GM19351 (cell line): ENCODE results near the gene MYL10.
"Not testable (repeated sequence)": the region's sequence is repeated elsewhere in the genome, so short reads cannot be mapped to it uniquely, and the experiment has no call there.

ENCODE experiments used
- ATAC-seq: cut with Tn5 transposase; IDR thresholded peaks from one replicate; pipeline ENCODE4 v1.9.1; 2021; ENCODE audit warnings: mild to moderate bottlenecking, moderate library complexity; ENCODE audit not compliant: unreplicated experiment

The MYL10 gene

DNA sequence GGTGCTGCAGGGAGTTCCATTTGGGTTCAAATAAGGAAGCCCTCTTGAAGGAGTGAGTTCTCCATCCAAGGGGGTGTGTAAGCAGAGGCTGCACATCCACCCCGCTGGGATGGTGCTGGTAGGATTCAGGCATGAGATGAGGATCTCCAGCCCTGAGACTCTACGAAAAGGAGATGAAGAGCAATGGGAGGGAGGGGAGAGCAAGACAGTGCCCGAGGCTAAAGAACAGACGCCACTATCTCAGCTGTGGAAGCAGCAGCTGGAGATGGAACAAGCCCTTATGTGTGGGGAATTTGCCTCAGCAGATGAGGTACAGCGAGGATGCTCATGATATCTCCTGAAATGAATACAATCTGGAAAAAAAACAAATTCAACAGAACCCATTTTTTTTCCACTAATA is 28.1 kb upstream of the MYL10 start:
- no peak for ATAC-seq

DNA sequence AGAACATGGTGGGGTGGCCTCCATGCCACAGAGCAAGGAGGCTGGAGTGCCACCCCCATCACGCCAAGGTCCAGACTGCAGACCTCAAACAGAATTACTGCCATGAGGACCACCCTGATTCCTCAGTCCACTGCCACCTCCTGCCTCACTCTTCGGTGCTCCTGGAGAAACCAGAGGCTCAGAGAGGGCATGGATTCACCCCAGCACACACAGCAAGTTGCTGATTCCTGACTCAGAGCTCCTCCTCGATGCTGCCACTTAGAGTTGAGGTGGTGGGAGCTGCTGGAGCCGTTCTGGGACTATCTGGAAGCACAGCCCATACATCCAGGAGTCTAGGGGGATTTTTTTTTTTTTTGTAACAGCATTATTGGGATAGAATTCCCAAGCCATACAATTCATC is 22.0 kb upstream of the MYL10 start:
- ATAC-seq: no peak

DNA sequence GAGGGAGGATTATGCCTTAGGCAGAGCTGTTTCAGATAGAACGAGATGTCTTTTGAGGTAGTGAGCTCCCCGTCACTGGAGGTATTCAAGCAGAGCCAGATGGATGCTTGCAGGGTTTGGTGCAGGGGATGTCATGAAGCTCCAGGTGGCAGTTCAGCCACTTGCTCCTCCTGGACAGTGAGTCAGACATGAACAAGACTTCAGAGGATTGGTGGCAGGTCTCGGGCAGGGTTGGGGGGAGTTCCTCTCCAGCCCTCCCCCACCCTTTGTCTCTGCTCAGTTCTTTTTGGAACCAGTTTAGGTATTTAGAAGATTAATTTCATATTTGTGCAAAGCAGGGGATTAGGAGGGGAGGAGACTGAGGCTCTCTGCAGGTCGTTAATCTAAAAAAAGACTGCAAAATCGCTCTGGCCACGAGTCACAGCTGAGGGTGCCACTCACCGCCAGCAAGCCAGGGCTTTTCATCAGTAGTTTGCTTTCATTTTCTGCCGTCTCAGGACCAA is 21.5 kb upstream of the MYL10 start:
- no peak for ATAC-seq

DNA sequence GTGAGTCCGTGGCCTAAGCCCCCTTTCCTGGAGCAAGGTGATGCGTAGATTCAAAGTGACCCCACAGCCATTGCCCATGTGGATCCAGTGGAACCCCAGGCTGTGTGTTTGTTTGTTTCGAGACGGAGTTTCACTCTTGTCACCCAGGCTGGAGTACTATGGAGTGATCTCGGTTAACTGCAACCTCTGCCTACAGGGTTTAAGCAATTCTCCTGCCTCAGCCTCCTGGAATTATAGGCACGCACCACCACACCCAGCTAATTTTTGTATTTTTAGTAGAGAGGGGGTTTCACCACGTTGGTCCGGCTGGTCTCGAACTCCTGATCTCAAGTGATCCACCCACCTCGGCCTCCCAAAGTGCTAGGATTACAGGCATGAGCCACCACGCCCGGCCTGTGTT is 18.8 kb upstream of the MYL10 start:
- not testable (repeated sequence) for ATAC-seq

DNA sequence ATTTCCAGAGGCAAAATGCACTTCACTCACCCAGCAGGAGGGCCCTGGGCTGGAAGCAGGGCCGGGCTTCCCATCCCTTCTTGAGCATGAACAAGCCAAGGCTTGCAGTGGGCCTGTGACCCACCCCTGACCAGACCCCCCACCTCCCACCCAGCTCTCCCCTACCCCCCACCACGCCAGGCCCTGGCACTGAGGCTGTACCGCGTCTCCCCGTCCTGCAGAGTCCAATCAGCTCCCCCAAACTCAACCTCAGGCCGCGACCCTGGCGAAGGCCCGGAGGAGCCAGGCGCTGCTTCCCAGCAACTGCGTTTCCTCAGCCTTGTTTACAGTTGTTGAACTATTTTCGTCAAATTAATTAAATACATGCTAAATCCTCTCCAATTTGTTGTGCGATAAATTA is 16.9 kb upstream of the MYL10 start:
- no peak for ATAC-seq

DNA sequence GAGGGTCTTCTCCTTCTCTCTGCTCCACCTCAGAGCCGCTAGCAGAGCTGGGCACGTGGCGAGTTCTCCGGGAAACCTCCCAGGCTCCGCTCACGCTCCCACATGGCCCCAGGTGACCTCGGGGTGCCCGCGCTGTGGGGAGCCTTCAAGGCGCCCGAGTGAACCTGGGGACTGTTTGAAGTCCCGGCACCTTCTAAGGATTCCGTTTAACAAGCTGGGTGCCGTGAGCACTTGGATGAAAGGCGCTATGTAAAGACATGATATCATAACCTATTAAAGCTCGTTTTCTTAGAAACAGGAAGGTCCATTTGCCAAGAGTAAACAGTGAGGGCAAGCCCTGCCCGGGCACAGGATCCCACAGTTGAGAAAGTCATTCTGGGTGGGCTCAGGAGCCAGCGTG is 15.8 kb upstream of the MYL10 start:
- ATAC-seq: no peak

DNA sequence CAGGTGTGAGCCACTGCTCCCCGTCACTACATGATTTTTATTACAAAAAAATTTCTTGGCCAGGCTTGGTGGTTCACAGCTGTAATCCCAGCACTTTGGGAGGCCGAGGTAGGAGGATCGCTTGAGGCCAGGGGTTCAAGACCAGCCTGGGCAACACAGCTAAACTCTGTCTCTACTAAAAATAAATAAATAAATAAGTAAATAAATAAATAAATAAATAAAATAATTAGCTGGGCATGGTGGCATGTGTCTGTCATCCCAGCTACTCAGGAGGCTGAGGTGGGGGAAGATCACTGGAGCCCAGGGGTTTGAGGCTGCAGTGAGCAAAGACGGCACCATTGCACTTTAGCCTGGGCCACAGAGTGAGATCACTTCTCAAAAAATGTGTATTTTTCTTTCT is 10.0 kb upstream of the MYL10 start:
- ATAC-seq: not testable (repeated sequence)

DNA sequence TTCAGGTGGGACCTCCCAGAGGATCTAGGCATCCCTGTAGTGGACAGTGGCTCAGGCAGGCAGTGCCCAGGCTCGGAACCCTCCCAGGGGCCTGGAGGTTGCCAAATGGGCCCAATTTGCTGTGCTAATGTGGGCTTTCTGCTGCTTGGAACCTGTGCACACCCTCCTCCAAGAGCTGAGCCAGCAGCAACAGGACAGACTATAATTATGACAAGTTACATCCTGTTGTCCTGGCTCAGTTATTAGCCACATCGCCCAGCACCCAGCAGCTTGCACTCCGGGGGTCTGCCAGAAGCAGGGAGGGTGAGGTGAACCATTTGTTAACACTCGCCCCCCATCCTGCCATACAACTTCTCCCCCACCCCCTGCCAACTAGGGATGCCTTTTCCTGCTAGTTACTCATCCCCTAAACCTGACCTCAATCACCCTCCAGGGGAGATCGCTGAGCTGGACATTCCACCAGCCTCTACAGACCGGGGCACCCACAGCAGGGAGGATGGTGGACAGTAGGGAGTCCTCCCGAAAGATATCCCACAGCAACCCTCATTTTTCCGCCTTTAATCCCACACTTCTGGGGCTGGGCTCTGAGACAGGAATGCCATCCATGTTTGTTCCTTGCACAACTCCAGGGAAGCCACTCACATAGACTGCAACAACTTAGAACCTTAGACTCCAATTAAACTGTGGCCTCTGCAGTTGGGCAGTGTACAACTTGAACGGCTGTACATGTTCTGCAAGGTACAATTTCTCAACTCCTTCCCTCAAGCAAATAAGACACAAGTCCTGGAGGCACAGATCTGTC is 7.9 kb upstream of the MYL10 start:
- ATAC-seq: no peak

DNA sequence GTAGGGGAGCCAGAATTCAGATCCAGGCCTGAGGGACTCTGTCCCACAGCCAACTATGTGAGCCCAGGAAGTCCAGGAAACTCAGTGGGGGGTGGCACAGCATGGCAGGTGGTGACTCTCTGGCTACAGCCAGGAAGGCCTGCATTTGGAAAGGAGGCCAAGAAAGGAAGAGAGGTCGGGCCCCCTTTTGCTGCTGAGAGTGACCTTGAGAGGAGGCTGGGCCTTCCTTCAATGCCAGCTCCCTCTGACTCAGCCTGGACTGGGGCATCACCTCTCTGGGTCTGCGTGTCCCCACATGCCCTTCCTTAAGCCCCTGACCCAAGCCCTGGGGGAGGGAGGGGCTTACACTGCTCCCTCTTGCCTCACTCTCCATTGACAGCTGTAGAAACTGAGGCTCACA is 6.4 kb upstream of the MYL10 start:
- no peak for ATAC-seq

DNA sequence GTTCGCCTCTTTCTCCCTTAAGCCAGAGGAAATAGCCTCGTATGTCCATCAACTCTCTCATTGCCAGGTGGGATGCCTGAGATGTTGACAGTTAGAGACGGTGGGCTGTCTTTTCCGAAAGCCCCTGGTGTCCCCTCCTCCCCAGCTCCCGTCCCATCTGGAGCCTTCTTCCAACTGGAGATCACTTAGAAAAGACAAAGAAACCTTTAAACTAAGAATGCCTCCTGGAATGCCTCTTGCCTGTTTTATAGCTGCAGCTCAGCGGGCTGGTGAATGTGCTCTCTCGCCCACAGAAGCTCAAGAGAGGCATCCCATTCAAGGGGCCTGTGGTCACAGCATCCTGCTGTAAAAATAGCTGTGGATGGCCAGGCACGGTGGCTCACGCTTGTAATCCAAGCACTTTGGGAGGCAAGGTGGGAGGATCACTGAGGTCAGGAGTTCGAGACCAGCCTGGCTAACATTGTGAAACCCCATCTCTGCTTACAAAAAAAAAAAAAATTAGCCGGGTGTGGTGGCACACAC is 5.2 kb upstream of the MYL10 start:
- ATAC-seq: no peak

DNA sequence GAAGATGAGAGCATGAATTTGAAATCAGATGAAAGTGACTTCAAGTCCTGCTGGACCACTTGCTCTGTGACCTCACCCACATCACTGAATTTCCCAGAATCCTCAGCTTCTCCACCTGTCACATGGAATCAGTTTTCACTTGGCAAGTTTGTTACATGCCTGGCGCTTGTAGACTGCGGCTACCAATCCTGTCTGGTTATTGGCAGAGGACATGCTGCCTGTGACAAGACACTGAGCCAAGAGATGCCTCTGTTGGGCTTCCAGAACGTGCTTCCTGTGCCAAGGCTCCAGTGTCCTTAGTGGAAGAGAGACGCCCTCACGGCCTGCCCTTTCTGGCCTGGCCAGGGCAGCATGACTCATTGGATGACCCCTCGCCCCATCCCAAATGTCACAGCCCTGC is 4.4 kb upstream of the MYL10 start:
- no peak for ATAC-seq

DNA sequence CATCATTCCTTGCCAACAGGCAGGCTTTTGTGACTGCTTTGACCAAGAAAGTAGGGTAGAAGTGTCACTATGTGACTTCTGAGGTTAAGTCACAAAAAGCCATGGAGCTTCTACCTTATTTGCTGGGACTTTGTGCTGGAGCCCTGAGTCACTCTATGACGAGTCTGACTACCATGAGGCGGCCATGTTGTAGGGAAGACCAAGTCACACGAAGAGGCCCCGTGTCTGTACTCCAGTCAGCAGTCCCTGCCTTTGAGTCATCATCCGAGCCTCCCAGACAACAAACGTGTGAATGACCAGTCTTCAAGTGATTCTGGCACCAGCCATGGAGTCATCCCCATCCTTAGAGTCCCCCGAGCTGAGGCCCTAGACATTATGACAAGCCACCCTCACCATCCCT is 3.5 kb upstream of the MYL10 start:
- no peak for ATAC-seq

DNA sequence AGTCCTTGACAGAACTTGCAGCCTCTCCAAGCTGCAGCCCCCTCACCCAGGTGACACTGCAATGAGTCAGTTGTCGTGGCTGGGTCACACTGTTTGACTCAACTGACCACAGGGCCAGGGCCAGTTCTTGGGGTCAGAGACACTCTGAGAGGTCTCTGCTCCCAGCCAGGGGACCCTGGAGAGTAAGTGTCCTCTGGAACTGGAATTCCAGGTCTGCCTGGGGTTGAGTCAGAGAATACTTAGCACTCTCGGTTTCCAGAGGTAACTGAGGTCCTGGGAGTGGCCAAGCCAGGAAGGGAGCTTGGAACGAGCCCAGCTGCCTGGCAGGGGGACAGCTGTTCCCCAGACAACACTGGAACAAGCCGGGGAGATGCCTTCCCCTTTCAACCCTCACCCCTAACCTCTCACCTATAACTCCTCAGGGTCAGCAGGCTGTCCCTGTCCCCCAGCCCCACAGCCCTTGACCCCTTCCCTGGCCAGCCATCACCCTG is 2.2 kb upstream of the MYL10 start:
- no peak for ATAC-seq

DNA sequence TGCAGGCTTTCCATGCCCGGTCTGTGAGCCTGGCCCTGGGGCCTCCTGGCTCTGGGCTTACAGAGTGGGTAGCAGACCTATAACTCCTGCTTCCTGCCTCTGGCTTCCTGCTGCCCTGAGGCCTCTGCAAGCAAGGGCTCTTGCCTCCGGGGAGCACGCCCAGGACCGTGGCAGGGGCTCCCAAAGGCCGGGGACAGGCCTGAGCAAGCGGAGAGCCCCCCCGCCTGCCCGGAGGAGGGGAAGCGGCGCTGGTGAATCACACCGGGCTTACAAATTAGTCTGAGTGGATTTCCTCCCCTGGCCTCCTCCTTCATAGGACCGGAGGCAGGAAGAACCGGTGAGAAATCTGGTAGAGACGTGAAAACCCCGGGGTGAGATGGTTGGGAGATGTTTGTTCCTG is 1.5 kb upstream of the MYL10 start:
- ATAC-seq: no peak

DNA sequence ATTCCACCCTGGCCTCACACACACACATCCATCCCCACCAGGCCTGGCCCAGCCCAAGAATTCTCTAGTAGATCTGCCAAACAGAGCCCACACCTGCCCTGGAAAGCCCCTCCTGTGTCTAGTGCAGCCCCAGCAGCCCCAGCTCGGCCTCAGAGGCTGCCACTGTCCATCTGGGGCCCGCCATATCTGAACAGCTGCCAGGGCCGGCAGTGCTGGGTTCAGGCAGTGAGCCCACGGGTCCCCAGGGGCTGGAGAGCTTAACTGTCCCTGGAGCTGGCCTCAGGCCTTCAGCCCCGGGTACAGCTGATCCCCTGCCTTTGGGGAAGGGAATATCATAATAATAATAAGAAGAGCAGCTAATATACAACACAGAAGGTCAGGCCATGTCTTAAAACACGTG is 574 bp downstream of the MYL10 start:
- ATAC-seq: no peak

DNA sequence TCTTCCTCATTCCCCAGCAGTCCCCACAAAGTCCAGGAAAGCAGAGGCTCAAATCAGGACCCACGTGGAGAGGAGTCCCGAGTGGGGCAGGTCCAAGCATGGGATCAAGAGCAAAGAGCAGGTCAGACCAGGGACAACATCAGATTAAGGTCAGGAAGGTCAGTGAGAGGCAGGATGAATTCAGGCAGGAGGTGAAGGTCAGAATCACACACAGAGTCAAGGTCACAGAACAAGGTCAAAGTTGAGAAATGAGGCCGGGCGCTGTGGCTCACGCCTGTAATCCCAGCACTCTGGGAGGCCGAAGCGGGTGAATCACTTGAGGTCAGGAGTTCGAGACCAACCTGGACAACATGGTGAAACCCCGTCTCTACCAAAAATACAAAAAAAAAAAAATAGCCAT is 2.3 kb downstream of the MYL10 start:
- no peak for ATAC-seq

DNA sequence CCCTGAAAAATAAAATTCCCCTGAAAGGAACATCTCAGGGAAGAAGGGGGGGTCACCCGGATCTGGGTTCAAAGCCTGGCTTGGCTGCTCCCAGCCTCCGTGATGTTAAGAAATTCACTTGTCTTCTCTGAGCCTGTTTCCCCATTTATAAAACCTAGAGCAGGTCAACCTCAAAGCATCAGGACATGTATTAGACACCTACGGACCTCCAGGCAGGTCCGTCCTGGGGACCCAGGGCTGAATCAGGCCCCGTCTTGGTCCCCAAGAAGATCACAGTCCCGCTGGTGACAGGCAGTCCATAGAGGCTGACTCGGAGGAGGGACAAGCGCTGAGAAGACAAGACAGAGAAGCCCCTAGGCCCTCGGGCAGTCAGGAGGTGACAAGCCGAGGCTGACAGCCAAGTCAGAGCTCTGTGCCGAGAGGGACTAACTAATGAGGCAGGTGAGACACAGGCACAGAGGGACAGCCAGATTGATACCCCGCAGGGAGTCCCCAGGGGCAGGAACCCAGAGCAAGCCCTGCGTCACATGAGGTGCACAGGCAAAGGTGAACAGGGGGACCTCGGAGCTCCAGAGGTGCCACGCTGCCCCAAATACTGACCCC is 2.9 kb downstream of the MYL10 start:
- ATAC-seq: no peak

DNA sequence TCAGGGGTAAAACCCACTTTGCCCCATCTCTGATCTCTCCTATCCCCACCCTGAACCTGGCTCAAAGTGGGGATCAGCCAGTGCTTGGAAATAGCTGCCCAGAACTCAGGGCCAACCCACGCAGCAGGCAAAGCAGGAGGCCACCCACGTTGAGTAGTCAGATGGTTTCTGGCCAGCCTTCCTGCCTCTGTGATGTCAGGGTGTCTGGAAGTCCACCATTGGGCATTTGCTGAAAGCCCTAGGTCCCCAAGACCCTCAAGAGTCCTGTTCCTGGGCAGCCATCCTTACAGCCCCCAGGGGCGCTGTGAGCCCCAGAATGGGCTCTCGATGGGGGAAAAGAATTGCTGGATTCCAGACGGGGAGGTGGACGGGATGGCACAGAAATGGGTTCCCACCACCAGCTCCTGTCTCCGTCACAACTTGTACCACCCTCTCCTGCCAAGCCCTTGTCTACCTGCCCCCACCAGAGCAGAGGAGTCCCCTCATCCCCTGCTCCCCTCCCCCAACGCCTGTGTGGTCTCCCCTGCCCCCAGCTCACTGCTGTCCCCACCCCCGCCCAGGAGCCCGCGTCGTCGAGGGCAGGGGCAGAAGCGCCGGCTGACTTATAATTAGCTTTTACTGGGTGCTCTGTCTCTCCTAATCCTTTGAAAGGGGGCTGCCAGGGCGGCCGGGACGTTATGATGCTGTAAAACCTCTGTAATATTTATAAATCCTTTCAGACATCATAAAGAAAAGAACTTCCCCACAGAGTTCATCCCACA is 3.9 kb downstream of the MYL10 start:
- ATAC-seq: no peak

DNA sequence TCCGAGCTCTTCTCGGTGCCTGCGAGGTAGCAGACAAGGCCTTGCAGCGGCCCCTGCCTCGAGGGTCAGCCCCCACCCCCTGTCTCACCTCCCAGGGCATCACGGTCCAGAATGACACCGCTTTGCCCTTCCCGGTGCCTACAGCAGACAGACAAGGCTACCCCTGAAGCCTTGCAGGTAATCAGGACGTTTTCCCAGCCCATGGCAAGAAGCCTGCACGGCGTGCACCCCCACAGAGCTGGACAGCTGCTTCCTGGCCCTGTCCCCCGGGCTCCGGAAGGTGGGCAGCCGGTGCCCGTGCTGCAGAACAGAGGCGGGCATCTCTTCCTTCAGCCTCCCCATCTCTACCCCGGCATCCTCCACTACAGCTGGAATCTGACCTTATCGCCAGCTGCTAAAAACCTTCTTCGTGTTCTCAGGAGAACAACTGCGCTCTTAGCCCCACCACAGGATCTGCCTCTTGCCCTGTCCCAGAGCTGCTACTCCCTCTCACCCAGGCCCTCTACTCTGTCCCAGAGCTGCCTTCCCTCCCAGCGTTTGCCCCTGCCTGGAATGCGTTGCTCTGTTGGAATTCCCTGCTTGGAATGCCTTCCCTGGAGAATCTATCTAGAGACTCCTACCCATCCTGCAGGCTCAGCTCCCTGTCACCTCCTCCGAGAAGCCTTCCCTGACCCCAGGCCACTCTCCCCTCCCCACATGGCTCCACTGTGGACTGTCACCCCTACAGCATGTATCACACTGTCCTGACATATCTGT is 4.7 kb downstream of the MYL10 start:
- ATAC-seq: no peak

DNA sequence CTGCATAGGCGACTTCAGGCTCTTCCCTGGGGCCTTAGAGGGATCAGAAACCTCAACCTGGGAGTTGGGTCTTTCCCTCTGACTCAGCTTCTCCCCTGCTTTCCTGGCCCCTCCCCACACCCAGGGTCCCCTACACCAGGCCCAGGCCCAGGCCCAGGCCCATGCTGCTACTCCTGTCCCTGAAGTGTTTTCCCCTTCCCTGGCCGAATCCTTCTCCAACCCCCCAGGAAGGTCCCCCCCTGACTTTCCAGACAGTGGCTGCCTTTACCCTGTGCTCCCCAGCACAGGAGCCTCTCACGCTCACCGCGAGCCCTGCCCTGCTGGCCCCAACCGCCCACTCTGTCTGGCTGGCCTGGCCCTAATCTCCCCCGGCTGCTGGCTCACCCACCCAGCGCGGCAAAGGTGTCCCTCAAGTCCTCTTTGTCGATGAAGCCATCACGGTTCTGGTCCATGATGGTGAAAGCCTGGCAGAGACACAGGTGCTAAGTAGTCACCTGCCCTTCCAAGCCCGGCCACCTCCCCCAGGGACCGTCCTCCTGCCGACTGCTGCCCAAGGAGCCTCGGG is 6.4 kb downstream of the MYL10 start:
- no peak for ATAC-seq
